Lung (tissue), 12 donors: ENCODE measurements around the gene PERCC1. TPM values are rescaled to one million over a fixed set of nuclear protein-coding genes. Genes with fewer than 3 reads are reported as not detected.

Experiments
- ATAC-seq: fragments of 200-7000 bp; cut with Tn5 transposase; one replicate; pipeline ENCODE4 v1.9.1; 2020; ENCODE audit warnings: moderate number of reproducible peaks; ENCODE audit not compliant: insufficient read depth, low FRiP score
- DNase-seq, 3 donors: peaks; one replicate each; pipeline ENCODE4 v3.0.0-alpha.2; 2013 to 2017
- H3K27ac ChIP-seq, 2 donors: one replicate each; pipeline ENCODE4 v1.5.1; 2013; ENCODE audit warnings: mild to moderate bottlenecking in 2 of 2, moderate library complexity in 2 of 2, control low read depth in 1 of 2, inconsistent platforms in 1 of 2, low read depth in 1 of 2, low read length in 1 of 2
- H3K27me3 ChIP-seq, 3 donors: one replicate each; pipeline ENCODE4 v1.5.1; 2013; ENCODE audit warnings: low read length in 2 of 3; ENCODE audit not compliant: control insufficient read depth in 3 of 3, insufficient read depth in 3 of 3
- H3K36me3 ChIP-seq, 4 donors: one replicate each; pipeline ENCODE4 v1.5.1; 2013; ENCODE audit warnings: low read length in 4 of 4, mild to moderate bottlenecking in 1 of 4, moderate library complexity in 1 of 4; ENCODE audit not compliant: control insufficient read depth in 4 of 4, insufficient read depth in 4 of 4
- H3K4me1 ChIP-seq, 5 donors: one replicate each; pipeline ENCODE4 v1.5.1; 2013; ENCODE audit warnings: low read length in 5 of 5, mild to moderate bottlenecking in 2 of 5, moderate library complexity in 1 of 5; ENCODE audit not compliant: control insufficient read depth in 5 of 5, insufficient read depth in 5 of 5
- H3K4me3 ChIP-seq: one replicate; pipeline ENCODE4 v1.5.1; 2013; ENCODE audit warnings: mild to moderate bottlenecking, control low read depth, moderate library complexity
- H3K9ac ChIP-seq, 2 donors: one replicate each; pipeline ENCODE4 v1.5.1; 2013; ENCODE audit warnings: low read length in 2 of 2, control low read depth in 1 of 2; ENCODE audit not compliant: insufficient read depth in 1 of 2
- H3K9me3 ChIP-seq, 4 donors: one replicate each; pipeline ENCODE4 v1.5.1; 2013; ENCODE audit warnings: low read length in 3 of 4, mild to moderate bottlenecking in 1 of 4, moderate library complexity in 1 of 4; ENCODE audit not compliant: control insufficient read depth in 4 of 4, insufficient read depth in 3 of 4
- WGBS, 2 donors: extraction: QIAGEN DNeasy Blood & Tissue Kit; methylation state at CpG; one replicate each; pipeline ENCODE4 v1.1.7; 2013; 5-methylcytosine and 5-hydroxymethylcytosine counted together
- polyA plus RNA-seq, 2 donors: library from polyadenylated mRNA; stranded (reverse); fragments of 200-250 nt; gene quantifications; one replicate each; pipeline ENCODE4 v1.2.1, GENCODE V29; 2013
- total RNA-seq, 2 donors: library from RNA; depleted of rRNA in 1 of 2; stranded (reverse); fragments of >200 nt in 1 of 2; gene quantifications; one replicate each; pipeline ENCODE4 v1.2.1, GENCODE V29; 2014 to 2021
- TF ChIP-seq, protein P1 (sequence below): IDR thresholded peaks from 2 replicates; pipeline ENCODE4 v1.5.1; 2012; ENCODE audit warnings: mild to moderate bottlenecking; ENCODE audit errors: control extremely low read depth, extremely low read depth
- donor health status: control.
- donor health status: control.
- donor health status: Bipolar disorder and iron deficiency.
- donor health status: healthy.
- donor health status: DM: yes; HTN: yes; CAD: no.

Gene PERCC1
- total and polyA plus RNA-seq, 4 donors = 0.12 to 0.57 (median 0.46) TPM; not detected in 1

DNA sequence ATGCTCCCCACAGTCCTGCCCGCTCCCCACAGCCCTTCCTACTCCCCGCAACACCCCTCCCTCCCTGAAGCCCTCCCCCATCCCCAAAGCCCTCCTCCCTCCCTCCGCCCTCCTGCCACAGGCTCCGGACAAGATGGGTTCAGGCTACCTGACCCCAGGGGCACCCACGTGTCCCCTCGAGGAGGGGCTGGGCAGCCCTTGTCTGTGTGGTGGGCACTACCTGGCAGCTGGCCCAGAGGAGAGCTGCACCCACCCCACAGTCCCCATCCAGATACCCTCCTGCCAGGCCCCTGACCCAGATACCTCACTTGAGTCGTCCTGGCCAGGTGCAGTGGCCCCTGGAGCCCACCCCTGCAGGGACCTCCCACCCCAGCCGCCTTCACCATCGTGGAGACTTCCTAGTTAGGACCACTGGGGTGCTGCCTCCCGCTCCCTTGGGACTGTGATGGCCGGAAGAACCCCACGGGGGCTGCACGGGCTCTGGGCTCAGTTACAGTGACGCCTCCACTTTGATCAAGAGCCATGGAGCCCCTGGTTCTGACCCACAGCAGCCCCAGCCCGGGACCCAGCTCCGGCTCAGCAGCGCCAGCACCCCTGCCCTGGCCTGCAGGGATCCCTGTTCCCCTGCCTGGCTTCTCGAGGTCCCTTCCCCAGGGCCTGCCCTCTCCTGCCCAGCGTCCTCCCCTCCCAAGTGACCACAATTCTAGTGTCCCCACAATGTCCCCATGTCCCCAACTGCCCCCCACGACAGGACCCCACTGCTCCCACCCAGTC is 806 bp downstream of the PERCC1 start:
- peaks cover 0 to 39% (median 0%) of the 10 kb centered on the region in 5 donors for H3K4me1 ChIP-seq
- DNase-seq = peak in 1 of 3 donors; percentile 8
- TF ChIP-seq, protein P1, sequence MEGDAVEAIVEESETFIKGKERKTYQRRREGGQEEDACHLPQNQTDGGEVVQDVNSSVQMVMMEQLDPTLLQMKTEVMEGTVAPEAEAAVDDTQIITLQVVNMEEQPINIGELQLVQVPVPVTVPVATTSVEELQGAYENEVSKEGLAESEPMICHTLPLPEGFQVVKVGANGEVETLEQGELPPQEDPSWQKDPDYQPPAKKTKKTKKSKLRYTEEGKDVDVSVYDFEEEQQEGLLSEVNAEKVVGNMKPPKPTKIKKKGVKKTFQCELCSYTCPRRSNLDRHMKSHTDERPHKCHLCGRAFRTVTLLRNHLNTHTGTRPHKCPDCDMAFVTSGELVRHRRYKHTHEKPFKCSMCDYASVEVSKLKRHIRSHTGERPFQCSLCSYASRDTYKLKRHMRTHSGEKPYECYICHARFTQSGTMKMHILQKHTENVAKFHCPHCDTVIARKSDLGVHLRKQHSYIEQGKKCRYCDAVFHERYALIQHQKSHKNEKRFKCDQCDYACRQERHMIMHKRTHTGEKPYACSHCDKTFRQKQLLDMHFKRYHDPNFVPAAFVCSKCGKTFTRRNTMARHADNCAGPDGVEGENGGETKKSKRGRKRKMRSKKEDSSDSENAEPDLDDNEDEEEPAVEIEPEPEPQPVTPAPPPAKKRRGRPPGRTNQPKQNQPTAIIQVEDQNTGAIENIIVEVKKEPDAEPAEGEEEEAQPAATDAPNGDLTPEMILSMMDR = no peak
- H3K36me3 ChIP-seq = no peaks in the 10 kb centered on the region
- no peak for ATAC-seq
- 75 to 76% methylated on average over 20 of the region's 20 CpGs for WGBS, 2 donors
- H3K27ac ChIP-seq = no peak overlapping the region
- no peak overlapping the region for H3K9ac ChIP-seq
- H3K27me3 ChIP-seq = no peaks in the 10 kb centered on the region
- no peak overlapping the region for H3K4me3 ChIP-seq
- no peaks in the 10 kb centered on the region for H3K9me3 ChIP-seq

DNA sequence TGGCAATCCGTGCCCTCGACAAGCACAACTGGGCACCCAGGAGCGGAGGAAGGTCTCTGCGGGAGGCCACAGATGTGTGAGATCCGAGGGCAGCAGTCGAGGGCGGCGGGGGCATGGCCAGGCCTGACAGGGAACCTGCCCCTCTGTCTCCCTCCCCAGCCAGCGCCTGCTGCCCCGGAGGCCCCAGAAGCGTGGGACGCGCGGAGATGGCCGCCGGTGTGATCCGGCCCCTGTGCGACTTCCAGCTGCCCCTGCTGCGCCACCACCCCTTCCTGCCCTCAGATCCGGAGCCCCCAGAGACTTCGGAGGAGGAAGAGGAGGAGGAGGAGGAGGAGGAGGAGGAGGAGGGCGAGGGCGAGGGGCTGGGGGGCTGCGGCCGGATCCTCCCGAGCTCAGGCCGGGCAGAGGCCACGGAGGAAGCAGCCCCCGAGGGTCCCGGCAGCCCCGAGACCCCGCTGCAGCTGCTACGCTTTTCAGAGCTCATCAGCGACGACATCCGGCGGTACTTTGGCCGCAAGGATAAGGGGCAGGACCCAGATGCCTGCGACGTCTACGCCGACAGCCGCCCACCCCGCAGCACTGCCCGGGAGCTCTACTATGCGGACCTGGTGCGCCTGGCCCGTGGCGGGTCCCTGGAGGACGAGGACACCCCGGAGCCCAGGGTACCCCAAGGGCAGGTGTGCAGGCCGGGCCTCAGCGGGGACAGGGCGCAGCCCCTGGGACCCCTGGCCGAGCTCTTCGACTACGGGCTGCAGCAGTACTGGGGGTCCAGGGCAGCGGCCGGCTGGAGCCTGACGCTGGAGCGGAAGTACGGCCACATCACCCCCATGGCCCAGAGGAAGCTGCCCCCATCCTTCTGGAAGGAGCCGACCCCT is 1.7 kb downstream of the PERCC1 start:
- Histone ChIP-seq H3K27me3 (no peaks in the 10 kb centered on the region), H3K36me3 (no peaks in the 10 kb centered on the region), H3K27ac (peak overlapping the region; percentile 2 to 5), H3K9ac (no peak overlapping the region), H3K4me1 (peaks cover 0 to 39% (median 0%) of the 10 kb centered on the region in 5 donors), H3K4me3 (no peak overlapping the region), H3K9me3 (no peaks in the 10 kb centered on the region)
- 69 to 71% methylated on average over 57 to 63 of the region's 63 CpGs for WGBS, 2 donors
- TF ChIP-seq, protein P1 = no peak
- no peak for ATAC-seq
- DNase-seq = peak in 1 of 3 donors; percentile 9

DNA sequence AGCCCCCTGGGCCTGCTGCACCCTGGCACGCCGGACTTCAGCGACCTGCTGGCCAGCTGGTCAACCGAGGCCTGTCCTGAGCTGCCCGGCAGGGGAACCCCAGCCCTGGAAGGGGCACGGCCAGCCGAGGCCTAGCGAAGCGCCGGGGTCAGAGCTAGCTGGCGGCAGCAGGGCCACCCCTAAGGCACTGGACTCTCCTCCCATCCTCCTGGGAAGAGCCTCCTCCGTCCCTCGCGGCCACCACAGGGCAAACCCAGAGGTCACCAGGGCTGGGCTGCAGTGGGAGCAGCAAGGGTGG is 2.3 kb downstream of the PERCC1 start:
- Histone ChIP-seq H3K36me3 (no peaks in the 10 kb centered on the region), H3K27ac (no peak overlapping the region), H3K27me3 (no peaks in the 10 kb centered on the region), H3K9me3 (no peaks in the 10 kb centered on the region), H3K9ac (no peak overlapping the region), H3K4me1 (peaks cover 0 to 39% (median 0%) of the 10 kb centered on the region in 5 donors), H3K4me3 (no peak overlapping the region)
- ATAC-seq = no peak
- TF ChIP-seq, protein P1 = no peak
- WGBS, 2 donors = 82 to 88% methylated on average over 14 of the region's 14 CpGs
- no peak for DNase-seq
